CD8-positive, alpha-beta memory T cell (primary cell): ENCODE data around the gene NRBF2. TPM values are rescaled to one million over a fixed set of nuclear protein-coding genes. Genes with fewer than 3 reads are reported as not detected.

Source experiments
- CTCF ChIA-PET: fragments of 350-600 bp; sonication (Branson Sonifier 250); formaldehyde crosslinking; loops from one replicate; lab custom pipeline; 2021; ENCODE audit warnings: antibody characterized with exemption; lab: Charles Lee
- POLR2A ChIA-PET: fragments of 350-600 bp; sonication (Branson Sonifier 250); formaldehyde crosslinking; loops from one replicate; lab custom pipeline; 2021; ENCODE audit warnings: antibody characterized with exemption; lab: Charles Lee
- DNase-seq, 5 donors: peaks; one replicate each; pipeline versions ENCODE4 v3.0.0 to v3.0.0-alpha.2; 2020 to 2022; ENCODE audit warnings: mixed read lengths in 1 of 5
- H3K27ac ChIP-seq: one replicate; pipeline ENCODE4 v1.7.0; 2013; ENCODE audit warnings: low read depth, mild to moderate bottlenecking, low read length, moderate library complexity
- H3K27me3 ChIP-seq: 2 replicates; pipeline ENCODE4 v1.7.0; 2013; ENCODE audit warnings: low read length, mild to moderate bottlenecking; ENCODE audit not compliant: insufficient read depth, poor library complexity, severe bottlenecking
- H3K36me3 ChIP-seq: 2 replicates; pipeline ENCODE4 v1.7.0; 2013; ENCODE audit warnings: mild to moderate bottlenecking, low read length, moderate library complexity; ENCODE audit not compliant: insufficient read depth
- H3K4me1 ChIP-seq: 2 replicates; pipeline ENCODE4 v1.7.0; 2013; ENCODE audit warnings: mild to moderate bottlenecking, low read length, moderate library complexity; ENCODE audit not compliant: insufficient read depth
- H3K4me3 ChIP-seq: 2 replicates; pipeline ENCODE4 v1.7.0; 2013; ENCODE audit warnings: mild to moderate bottlenecking, low read length
- H3K9me3 ChIP-seq: 2 replicates; pipeline ENCODE4 v1.7.0; 2013; ENCODE audit warnings: mild to moderate bottlenecking, low read length
- H3K27ac Mint-ChIP-seq, 8 donors: one replicate each; pipeline ENCODE4 v1.8.0; 2020 to 2021; ENCODE audit warnings: mixed read lengths in 8 of 8, mild to moderate bottlenecking in 6 of 8, inconsistent platforms in 3 of 8, moderate library complexity in 3 of 8
- H3K27me3 Mint-ChIP-seq, 2 donors: one replicate each; pipeline ENCODE4 v1.8.0; 2020 to 2021; ENCODE audit warnings: mixed read lengths in 2 of 2, mild to moderate bottlenecking in 1 of 2, moderate library complexity in 1 of 2
- H3K36me3 Mint-ChIP-seq, 3 donors: one replicate each; pipeline ENCODE4 v1.8.0; 2020 to 2021; ENCODE audit warnings: mixed read lengths in 3 of 3, inconsistent platforms in 1 of 3, mild to moderate bottlenecking in 1 of 3
- H3K4me1 Mint-ChIP-seq, 3 donors: one replicate each; pipeline ENCODE4 v1.8.0; 2020 to 2021; ENCODE audit warnings: mixed read lengths in 3 of 3, inconsistent platforms in 1 of 3, mild to moderate bottlenecking in 1 of 3
- H3K4me3 Mint-ChIP-seq, 7 donors: one replicate each; pipeline ENCODE4 v1.8.0; 2020 to 2021; ENCODE audit warnings: mixed read lengths in 7 of 7, mild to moderate bottlenecking in 6 of 7, moderate library complexity in 4 of 7, inconsistent platforms in 2 of 7
- H3K9me3 Mint-ChIP-seq, 5 donors: one replicate each; pipeline ENCODE4 v1.8.0; 2020 to 2022; ENCODE audit warnings: mixed read lengths in 5 of 5, mild to moderate bottlenecking in 3 of 5, moderate library complexity in 2 of 5, inconsistent platforms in 1 of 5
- polyA plus RNA-seq: library from polyadenylated mRNA; unstranded; fragments of 300-500 nt; fragmentation: Illumina TruSeq; gene quantifications from one replicate; pipeline ENCODE4 v1.2.3, GENCODE V29; 2021
- total RNA-seq, 2 experiments: library from RNA; stranded (reverse); gene quantifications; one replicate each; pipeline ENCODE4 v1.2.3, GENCODE V29; 2021

NRBF2 gene
- total and polyA plus RNA-seq, 3 experiments from 2014 or later = 25.0 to 29.7 (median 28.3) TPM

DNA sequence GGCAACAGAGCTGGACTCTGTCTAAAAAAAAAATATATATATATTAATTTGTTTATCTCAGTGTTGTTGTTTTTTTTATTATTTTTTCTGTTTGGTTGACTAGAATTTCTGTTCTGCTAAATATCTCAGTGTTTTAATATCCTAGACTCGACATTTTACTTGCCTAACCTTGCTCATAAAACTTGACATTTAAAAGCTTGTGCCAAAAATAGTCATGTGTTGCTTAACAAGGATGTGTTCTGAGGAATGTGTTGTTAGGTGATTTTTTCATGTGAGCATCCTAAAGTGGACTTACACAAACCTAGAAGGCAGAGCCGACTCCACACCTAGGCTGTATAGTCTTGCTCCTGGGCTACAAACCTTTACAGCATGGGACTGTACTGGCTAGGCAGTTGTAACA, 23.1 kb downstream of the NRBF2 start:
- Histone ChIP-seq H3K36me3 (peaks cover 5% of the 10 kb centered on the region), H3K27me3 (no peaks in the 10 kb centered on the region), H3K4me3 (no peak overlapping the region), H3K9me3 (no peaks in the 10 kb centered on the region), H3K27ac (no peak overlapping the region), H3K4me1 (no peaks in the 10 kb centered on the region)
- H3K36me3 Mint-ChIP-seq = peaks cover 0 to 46% (median 18%) of the 10 kb centered on the region in 3 donors
- CTCF ChIA-PET = interaction anchor here (1.0 to 4.8 kb wide), 7 partner anchors 10 to 718 kb away, joined by 3 to 33 read pairs (median 10); no protein-coding TSS in a partner anchor
- peaks cover 0 to 13% (median 7%) of the 10 kb centered on the region in 3 donors for H3K4me1 Mint-ChIP-seq
- H3K4me3 Mint-ChIP-seq = no peak overlapping the region
- DNase-seq = no peak
- peaks cover 0 to 1% of the 10 kb centered on the region in 2 donors for H3K27me3 Mint-ChIP-seq
- peak overlapping the region in 1 of 8 donors; percentile 38 for H3K27ac Mint-ChIP-seq
- POLR2A ChIA-PET = no interaction called here
- H3K9me3 Mint-ChIP-seq = no peaks in the 10 kb centered on the region

DNA sequence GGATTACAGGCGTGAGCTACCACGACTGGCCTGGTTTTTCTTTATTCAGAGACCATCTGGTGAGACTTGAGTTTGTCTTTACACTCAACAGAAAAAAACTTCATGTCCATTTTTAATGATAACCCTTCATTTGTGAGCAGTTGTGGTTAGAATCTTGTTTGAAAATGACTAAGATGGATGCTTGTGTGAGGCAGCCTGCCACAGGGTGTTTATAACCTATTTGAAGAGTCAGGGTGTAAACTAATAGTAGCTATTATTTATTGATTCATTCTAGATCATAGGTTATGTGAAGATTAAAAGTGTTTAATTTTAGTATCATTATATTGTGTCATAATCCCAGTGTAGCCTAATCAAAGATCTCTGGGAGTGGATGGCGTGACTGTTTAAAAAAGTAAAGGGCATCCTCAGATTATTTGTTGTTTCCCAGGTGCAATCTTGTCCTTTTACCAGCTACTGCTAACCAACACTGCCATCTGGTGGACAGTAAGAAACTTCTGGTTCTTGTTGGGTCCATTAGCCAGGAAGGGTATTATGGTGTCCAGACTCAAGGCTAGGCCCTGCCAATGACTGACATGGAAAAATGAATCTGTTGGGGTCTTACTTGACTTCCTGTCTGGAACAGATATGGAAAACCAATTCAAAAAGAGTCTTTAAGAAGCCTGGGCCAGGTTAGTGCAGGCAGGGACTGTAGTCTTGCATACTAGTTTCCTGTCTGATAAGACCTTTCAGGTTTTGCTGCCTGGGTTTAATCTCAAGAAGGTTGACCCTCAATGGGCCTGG, 24.9 kb downstream of the NRBF2 start:
- Histone ChIP-seq H3K9me3 (no peaks in the 10 kb centered on the region), H3K27me3 (no peaks in the 10 kb centered on the region), H3K36me3 (peaks cover 4% of the 10 kb centered on the region), H3K27ac (no peak overlapping the region), H3K4me1 (no peaks in the 10 kb centered on the region), H3K4me3 (no peak overlapping the region)
- H3K4me3 Mint-ChIP-seq = no peak overlapping the region
- no peaks in the 10 kb centered on the region for H3K9me3 Mint-ChIP-seq
- peak; percentile 13 to 57 (median 57) for DNase-seq
- POLR2A ChIA-PET = interaction anchor here (1.4 kb wide), 1 partner anchor 24 kb away, joined by 8 read pairs; the partner anchor contains the start of gene NRBF2
- CTCF ChIA-PET = interaction anchor here (0.6 to 4.8 kb wide), 27 partner anchors 8 to 720 kb away, joined by 3 to 33 read pairs (median 4); partner anchors contain the start of gene NRBF2
- peaks cover 4 to 18% (median 12%) of the 10 kb centered on the region in 3 donors for H3K4me1 Mint-ChIP-seq
- peaks cover 0 to 1% of the 10 kb centered on the region in 2 donors for H3K27me3 Mint-ChIP-seq
- peaks cover 0 to 34% (median 11%) of the 10 kb centered on the region in 3 donors for H3K36me3 Mint-ChIP-seq
- H3K27ac Mint-ChIP-seq = peak overlapping the region in 1 of 8 donors; percentile 65

DNA sequence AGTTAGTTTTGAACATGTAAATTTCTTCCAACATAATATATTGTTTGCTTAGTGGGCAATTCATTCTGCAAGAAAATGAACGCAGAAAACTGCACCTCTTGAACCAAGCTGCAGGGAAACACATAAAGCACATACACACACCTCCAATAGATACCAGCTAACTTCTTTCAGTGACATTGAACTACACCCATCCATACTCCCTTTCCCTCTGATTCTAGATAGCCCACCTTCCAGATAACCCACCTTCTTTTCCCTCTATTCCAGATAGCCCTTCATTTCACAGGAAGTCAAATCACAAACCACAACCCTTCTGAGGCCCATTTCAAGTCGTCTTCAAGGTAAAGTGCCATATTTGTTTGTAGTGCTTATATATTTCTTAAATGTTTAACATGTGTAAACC, 28.5 kb downstream of the NRBF2 start:
- CTCF ChIA-PET = interaction anchor here (0.7 to 1.8 kb wide), 5 partner anchors 11 to 568 kb away, joined by 3 to 5 read pairs (median 3); no protein-coding TSS in a partner anchor
- peak overlapping the region in 4 of 8 donors; percentile 3 to 70 (median 30) for H3K27ac Mint-ChIP-seq

DNA sequence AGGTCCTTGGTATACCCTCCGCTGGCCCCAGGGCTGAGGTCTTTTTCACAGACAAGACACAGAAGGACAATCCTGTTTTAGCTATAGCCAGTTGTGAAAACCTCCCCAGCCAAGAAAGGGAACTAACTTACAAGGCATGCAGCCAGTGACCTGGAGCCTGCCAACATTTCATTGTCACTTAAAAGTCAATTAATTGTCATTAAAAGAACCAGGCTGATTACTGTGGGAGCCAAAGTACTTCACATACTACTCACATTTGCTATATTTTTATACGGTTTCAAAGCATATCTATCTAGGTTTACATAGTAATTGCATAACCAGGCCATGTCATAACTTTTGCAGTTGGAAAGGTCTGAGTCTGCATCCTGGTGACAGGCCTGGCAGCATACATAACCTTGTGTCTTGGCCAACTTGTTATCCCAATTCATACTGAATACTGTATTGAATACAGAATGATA, 31.1 kb downstream of the NRBF2 start:
- no peaks in the 10 kb centered on the region for H3K27me3 ChIP-seq
- POLR2A ChIA-PET = no interaction called here
- H3K27ac ChIP-seq = no peak overlapping the region
- H3K36me3 Mint-ChIP-seq = peaks cover 0 to 32% (median 3%) of the 10 kb centered on the region in 3 donors
- no peaks in the 10 kb centered on the region for H3K4me1 ChIP-seq
- no peaks in the 10 kb centered on the region for H3K9me3 Mint-ChIP-seq
- H3K4me3 ChIP-seq = no peak overlapping the region
- H3K4me1 Mint-ChIP-seq = peaks cover 5 to 7% (median 5%) of the 10 kb centered on the region in 3 donors
- H3K4me3 Mint-ChIP-seq = no peak overlapping the region
- no peaks in the 10 kb centered on the region for H3K9me3 ChIP-seq
- peak overlapping the region in 3 of 8 donors; percentile 36 to 63 (median 43) for H3K27ac Mint-ChIP-seq
- CTCF ChIA-PET = interaction anchor here (1.0 to 2.7 kb wide), 4 partner anchors 31 to 556 kb away, joined by 3 to 9 read pairs (median 4); partner anchors contain the start of genes JMJD1C and NRBF2
- peaks cover 0 to 3% of the 10 kb centered on the region in 2 donors for H3K27me3 Mint-ChIP-seq
- DNase-seq = no peak
- H3K36me3 ChIP-seq = peaks cover 8% of the 10 kb centered on the region

More for the DNA sequence above, 28.5 kb downstream of the NRBF2 start:
- no peak overlapping the region for H3K4me3 Mint-ChIP-seq
- H3K27ac ChIP-seq = no peak overlapping the region
- peaks cover 0 to 16% (median 0%) of the 10 kb centered on the region in 3 donors for H3K36me3 Mint-ChIP-seq
- H3K36me3 ChIP-seq = no peaks in the 10 kb centered on the region
- no peaks in the 10 kb centered on the region for H3K9me3 ChIP-seq
- no peak overlapping the region for H3K4me3 ChIP-seq
- H3K9me3 Mint-ChIP-seq = no peaks in the 10 kb centered on the region
- no peaks in the 10 kb centered on the region for H3K4me1 ChIP-seq
- DNase-seq = no peak
- peaks cover 4 to 18% (median 12%) of the 10 kb centered on the region in 3 donors for H3K4me1 Mint-ChIP-seq
- POLR2A ChIA-PET = no interaction called here
- H3K27me3 ChIP-seq = no peaks in the 10 kb centered on the region
- peaks cover 0 to 3% of the 10 kb centered on the region in 2 donors for H3K27me3 Mint-ChIP-seq

DNA sequence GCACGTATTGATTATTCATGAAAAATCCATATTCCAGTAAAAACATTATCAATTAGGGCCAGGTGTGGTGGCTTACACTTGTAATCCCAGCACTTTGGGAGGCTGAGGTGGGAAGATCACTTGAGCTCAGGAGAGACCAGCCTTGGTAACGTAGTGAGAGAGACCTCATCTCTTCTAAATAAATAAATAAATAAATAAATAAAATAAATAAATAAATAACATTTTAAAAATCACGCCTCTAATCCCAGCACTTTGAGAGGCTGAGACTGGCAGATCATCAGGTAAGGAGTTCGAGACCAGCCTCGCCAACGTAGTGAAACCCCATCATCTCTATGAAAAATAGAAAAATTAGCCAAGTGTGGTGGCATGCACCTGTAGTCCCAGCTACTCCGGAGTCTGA, 32.1 kb downstream of the NRBF2 start:
- peaks cover 5 to 11% (median 5%) of the 10 kb centered on the region in 3 donors for H3K4me1 Mint-ChIP-seq
- DNase-seq = no peak
- H3K27me3 ChIP-seq = no peaks in the 10 kb centered on the region
- peaks cover 0 to 40% (median 4%) of the 10 kb centered on the region in 3 donors for H3K36me3 Mint-ChIP-seq
- peaks cover 0 to 2% of the 10 kb centered on the region in 2 donors for H3K27me3 Mint-ChIP-seq
- ChIA-PET CTCF (interaction anchor here (1.0 to 6.4 kb wide), 4 partner anchors 32 to 555 kb away, joined by 3 to 154 read pairs (median 33); partner anchors contain the start of genes JMJD1C and NRBF2), POLR2A (no interaction called here)
- H3K27ac Mint-ChIP-seq = peak overlapping the region in 1 of 8 donors; percentile 47
- no peak overlapping the region for H3K4me3 Mint-ChIP-seq
- no peak overlapping the region for H3K4me3 ChIP-seq
- H3K4me1 ChIP-seq = no peaks in the 10 kb centered on the region
- no peaks in the 10 kb centered on the region for H3K9me3 ChIP-seq
- H3K36me3 ChIP-seq = peaks cover 13% of the 10 kb centered on the region
- no peaks in the 10 kb centered on the region for H3K9me3 Mint-ChIP-seq
- no peak overlapping the region for H3K27ac ChIP-seq

DNA sequence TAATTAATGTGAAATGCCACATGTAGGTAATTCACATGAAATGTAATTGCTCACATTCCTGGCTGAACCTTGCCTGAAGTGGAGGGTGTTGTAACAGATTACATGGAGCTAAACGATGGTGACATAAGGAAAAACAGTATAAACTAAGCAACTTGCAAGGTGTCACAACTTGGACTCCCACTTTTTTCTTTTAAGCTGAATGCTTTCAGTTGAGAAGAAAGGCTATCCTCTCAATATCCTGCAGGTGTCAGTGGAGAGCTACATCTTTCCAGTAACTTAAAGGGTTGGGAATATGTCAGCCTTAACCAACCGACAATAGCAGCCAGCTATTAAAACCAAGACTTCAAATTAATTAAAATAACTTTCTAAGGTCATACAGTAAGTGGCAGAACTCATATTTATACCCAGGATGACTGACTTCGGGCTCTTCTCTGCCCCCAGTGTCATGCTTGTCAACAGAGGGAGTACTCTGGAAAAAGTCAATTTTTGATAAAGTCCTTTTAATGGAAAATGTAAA, 33.7 kb downstream of the NRBF2 start:
- Mint-ChIP-seq H3K36me3 (peaks cover 0 to 54% (median 5%) of the 10 kb centered on the region in 3 donors), H3K4me3 (no peak overlapping the region), H3K27ac (peak overlapping the region in 3 of 8 donors; percentile 16 to 60 (median 26)), H3K9me3 (no peaks in the 10 kb centered on the region), H3K4me1 (peaks cover 1 to 7% (median 2%) of the 10 kb centered on the region in 3 donors), H3K27me3 (peaks cover 0 to 2% of the 10 kb centered on the region in 2 donors)
- Histone ChIP-seq H3K4me1 (no peaks in the 10 kb centered on the region), H3K9me3 (no peaks in the 10 kb centered on the region), H3K36me3 (peaks cover 18% of the 10 kb centered on the region), H3K27ac (no peak overlapping the region), H3K27me3 (no peaks in the 10 kb centered on the region), H3K4me3 (no peak overlapping the region)
- peak in 2 of 5 donors; percentile 36 to 48 for DNase-seq
- ChIA-PET CTCF (interaction anchor here (0.7 to 6.4 kb wide), 25 partner anchors 8 to 729 kb away, joined by 3 to 154 read pairs (median 4); no protein-coding TSS in a partner anchor), POLR2A (interaction anchor here (0.7 to 1.1 kb wide), 2 partner anchors 34 to 463 kb away, joined by 3 to 6 read pairs; partner anchors contain the start of gene NRBF2)

DNA sequence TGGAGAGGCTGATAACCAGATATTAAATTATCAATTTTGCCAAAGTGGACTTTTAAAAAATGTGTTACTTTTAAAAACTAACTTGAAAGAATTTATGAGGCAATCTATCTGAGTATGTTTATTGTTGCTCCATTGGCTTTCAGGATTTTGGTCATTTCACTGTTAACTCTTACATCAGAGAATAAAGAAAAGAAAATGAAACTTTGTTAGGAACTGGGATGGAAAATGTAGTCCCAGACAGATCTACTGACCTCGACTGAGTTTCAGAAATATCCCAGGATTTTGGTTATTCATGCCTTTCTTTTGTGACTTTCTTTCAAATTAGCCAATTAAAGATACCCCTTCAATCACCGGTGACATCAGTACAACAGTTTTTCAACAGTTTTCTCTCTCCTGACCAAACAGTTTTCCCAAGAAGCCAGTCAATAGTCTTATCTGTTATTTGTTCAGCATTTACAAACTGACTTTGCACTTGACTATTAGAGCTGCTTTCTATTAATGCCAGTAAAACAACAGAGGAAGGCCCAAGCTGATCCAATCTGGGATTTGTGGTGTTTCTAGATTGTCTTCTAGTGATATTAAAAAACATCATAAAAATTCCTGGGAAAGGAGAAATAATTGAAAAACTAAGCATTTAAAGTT, 35.8 kb downstream of the NRBF2 start:
- Mint-ChIP-seq H3K4me3 (no peak overlapping the region), H3K27ac (peak overlapping the region in 5 of 8 donors; percentile 1 to 82 (median 38)), H3K27me3 (no peaks in the 10 kb centered on the region), H3K4me1 (peaks cover 10 to 23% (median 10%) of the 10 kb centered on the region in 3 donors), H3K9me3 (no peaks in the 10 kb centered on the region), H3K36me3 (peaks cover 0 to 68% (median 12%) of the 10 kb centered on the region in 3 donors)
- ChIA-PET CTCF (interaction anchor here (4.1 to 6.4 kb wide), 2 partner anchors 460 to 551 kb away, joined by 62 to 154 read pairs; no protein-coding TSS in a partner anchor), POLR2A (interaction anchor here (0.8 kb wide), 1 partner anchor 36 kb away, joined by 3 read pairs; the partner anchor contains the start of gene NRBF2)
- H3K4me1 ChIP-seq = no peaks in the 10 kb centered on the region
- H3K27me3 ChIP-seq = no peaks in the 10 kb centered on the region
- no peak overlapping the region for H3K27ac ChIP-seq
- no peak for DNase-seq
- no peak overlapping the region for H3K4me3 ChIP-seq
- H3K9me3 ChIP-seq = no peaks in the 10 kb centered on the region
- peaks cover 22% of the 10 kb centered on the region for H3K36me3 ChIP-seq
